K562 (cell line): Measurements from ENCODE around the gene XRRA1. TPM values are rescaled to one million over a fixed set of nuclear protein-coding genes. Genes with fewer than 3 reads are reported as not detected.

Experiments
- ADNP ChIP-seq: fragments of 200-800 bp; sonication (Bioruptor generic); IDR thresholded peaks from 2 replicates; pipeline ENCODE4 v1.6.1; 2016; ENCODE audit warnings: missing genetic modification characterization, missing compliant biosample characterization
- CCAR2 ChIP-seq: fragments of 200-400 bp; formaldehyde crosslinking; IDR thresholded peaks from 2 replicates; pipeline ENCODE4 v1.6.1; 2017; ENCODE audit warnings: mild to moderate bottlenecking, low read depth, low read length
- ELK1 ChIP-seq: sonication (generic); formaldehyde crosslinking; IDR thresholded peaks from 2 replicates; pipeline ENCODE4 v1.8.1; 2022; ENCODE audit warnings: missing genetic modification reagents
- NFE2L1 ChIP-seq: fragments of 450-650 bp; IDR thresholded peaks from 2 replicates; pipeline ENCODE4 v1.6.1; 2016; ENCODE audit warnings: missing genetic modification characterization, low read depth, mild to moderate bottlenecking, missing compliant biosample characterization, moderate library complexity, borderline replicate concordance
- REST ChIP-seq, 2 experiments: fragments of 450-650 bp; formaldehyde crosslinking in 1 of 2; IDR thresholded peaks; 2 replicates each; pipeline versions ENCODE4 v1.4.0 to v1.6.1; 2014 to 2020; ENCODE audit warnings: mild to moderate bottlenecking in 2 of 2, borderline replicate concordance in 1 of 2, low read depth in 1 of 2
- STAT5A ChIP-seq: IDR thresholded peaks from 2 replicates; pipeline ENCODE4 v1.6.1; 2012; ENCODE audit warnings: low read length, inconsistent platforms, borderline replicate concordance
- ZNF444 ChIP-seq: fragments of 250-450 bp; sonication (Bioruptor Pico); IDR thresholded peaks from 2 replicates; pipeline ENCODE4 v1.4.0; 2020; ENCODE audit warnings: mild to moderate bottlenecking, moderate library complexity
- polyA plus RNA-seq, 8 experiments: library from polyadenylated mRNA; depleted of rRNA in 4 of 8; stranded (reverse) in 5 of 8; unstranded in 3 of 8; fragments of >200 nt; fragmentation: Nextera tagmentation in 2 of 8; fragmentation: Illumina TruSeq in 1 of 8; extraction: Ambion mirVana in 2 of 8; extraction: Trizol in 1 of 8; gene quantifications; 2 replicates each; pipeline versions ENCODE4 v1.2.1 to v1.2.3, GENCODE V29; 2011 to 2014; ENCODE audit warnings: inconsistent platforms in 1 of 8, missing spikeins in 1 of 8
- total RNA-seq, 7 experiments: library from RNA; depleted of rRNA in 6 of 7; stranded (reverse); fragments of >200 nt in 6 of 7; fragmentation: Illumina TruSeq in 2 of 7; extraction: Trizol in 2 of 7; gene quantifications; 2 replicates each; pipeline versions ENCODE4 v1.2.1 to v1.2.3, GENCODE V29; 2011 to 2021; ENCODE audit warnings: low replicate concordance in 1 of 7

Gene XRRA1
- total and polyA plus RNA-seq, 9 of the 15 experiments (the other 6 are each of a cell fraction or from before 2014, with no cell fraction given): 5.0 to 22.5 (median 16.0) TPM

DNA sequence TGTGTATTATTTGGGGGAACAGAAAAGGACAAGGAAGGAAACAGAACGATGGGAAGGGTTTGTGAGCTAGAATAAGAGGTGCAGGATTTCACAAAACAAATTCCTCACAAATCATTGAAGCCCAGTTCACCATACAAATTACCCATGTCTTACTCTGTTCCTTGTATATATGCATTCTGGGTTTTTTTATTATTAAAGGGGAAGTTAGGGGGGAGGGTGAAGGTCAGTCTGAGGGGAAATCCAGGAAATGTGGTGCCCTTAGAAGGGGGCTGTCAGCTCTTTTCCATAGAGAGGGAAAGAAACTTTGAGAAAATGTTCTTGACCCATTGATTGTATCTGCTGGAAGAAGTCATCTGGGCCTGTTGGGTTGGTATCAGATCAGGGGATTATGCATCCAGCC, 109.4 kb downstream of the XRRA1 start (continued):
- TF ChIP-seq ADNP (tag) (no peak), STAT5A (no peak), ZNF444 (CRISPR knock-in tag) (no peak), ELK1 (CRISPR knock-in tag) (no peak), CCAR2 (no peak), REST (IDR thresholded peaks at IDR 0.05; ENCODE audit: borderline replicate concordance) (no peak), REST (CRISPR knock-in tag; IDR thresholded peaks at IDR 0.05; ENCODE audit: low read depth) (no peak), NFE2L1 (tag) (no peak)
